ENCODE measurements around the gene CD68. TPM values are rescaled to one million over a fixed set of nuclear protein-coding genes. Genes with fewer than 3 reads are reported as not detected.

CD68 gene
- total RNA-seq, 1 donor from 2014 or later = 1.6 TPM

GRCh38 chr17:7550344-7550743 lies 29.1 kb upstream of the CD68 start:
- Mint-ChIP-seq H3K27ac (ENCODE audit: unreplicated experiment) (no peak overlapping the region), H3K4me3 (ENCODE audit: unreplicated experiment) (no peak overlapping the region), H3K4me1 (ENCODE audit: unreplicated experiment) (peaks cover 21% of the 10 kb centered on the region), H3K9me3 (ENCODE audit: unreplicated experiment) (no peaks in the 10 kb centered on the region), H3K36me3 (ENCODE audit: low read depth, unreplicated experiment) (peaks cover 3% of the 10 kb centered on the region), H3K27me3 (ENCODE audit: unreplicated experiment) (peaks cover 9% of the 10 kb centered on the region)
- no peak for TF ChIP-seq CTCF (IDR thresholded peaks at IDR 0.05; ENCODE audit: unreplicated experiment)
- no peak for DNase-seq (ENCODE audit: low spot score)

- Mint-ChIP-seq H3K27me3 (ENCODE audit: unreplicated experiment) (peaks cover 9% of the 10 kb centered on the region), H3K4me1 (ENCODE audit: unreplicated experiment) (peaks cover 21% of the 10 kb centered on the region), H3K4me3 (ENCODE audit: unreplicated experiment) (no peak overlapping the region), H3K36me3 (ENCODE audit: low read depth, unreplicated experiment) (peaks cover 3% of the 10 kb centered on the region), H3K27ac (ENCODE audit: unreplicated experiment) (peak overlapping the region; percentile 22), H3K9me3 (ENCODE audit: unreplicated experiment) (no peaks in the 10 kb centered on the region)
- no peak for DNase-seq (ENCODE audit: low spot score)
- no peak for TF ChIP-seq CTCF (IDR thresholded peaks at IDR 0.05; ENCODE audit: unreplicated experiment)
Observed at GRCh38 chr17:7551396-7551795, 28.0 kb upstream of the CD68 start.

GRCh38 chr17:7552621-7553051 lies 26.8 kb upstream of the CD68 start:
- Mint-ChIP-seq H3K4me1 (ENCODE audit: unreplicated experiment) (peaks cover 25% of the 10 kb centered on the region), H3K9me3 (ENCODE audit: unreplicated experiment) (no peaks in the 10 kb centered on the region), H3K27me3 (ENCODE audit: unreplicated experiment) (peaks cover 7% of the 10 kb centered on the region), H3K4me3 (ENCODE audit: unreplicated experiment) (no peak overlapping the region), H3K27ac (ENCODE audit: unreplicated experiment) (no peak overlapping the region), H3K36me3 (ENCODE audit: low read depth, unreplicated experiment) (peaks cover 3% of the 10 kb centered on the region)
- TF ChIP-seq CTCF (IDR thresholded peaks at IDR 0.05; ENCODE audit: unreplicated experiment) = no peak
- DNase-seq (ENCODE audit: low spot score) = no peak

GRCh38 chr17:7553356-7553755 lies 26.1 kb upstream of the CD68 start:
- H3K27ac Mint-ChIP-seq (ENCODE audit: unreplicated experiment) = peak overlapping the region; percentile 6
- no peak overlapping the region for H3K4me3 Mint-ChIP-seq (ENCODE audit: unreplicated experiment)
- no peak for DNase-seq (ENCODE audit: low spot score)
- H3K9me3 Mint-ChIP-seq (ENCODE audit: unreplicated experiment) = no peaks in the 10 kb centered on the region
- peaks cover 6% of the 10 kb centered on the region for H3K27me3 Mint-ChIP-seq (ENCODE audit: unreplicated experiment)
- TF ChIP-seq CTCF (IDR thresholded peaks at IDR 0.05; ENCODE audit: unreplicated experiment) = no peak
- peaks cover 30% of the 10 kb centered on the region for H3K4me1 Mint-ChIP-seq (ENCODE audit: unreplicated experiment)
- H3K36me3 Mint-ChIP-seq (ENCODE audit: low read depth, unreplicated experiment) = peaks cover 3% of the 10 kb centered on the region

GRCh38 chr17:7555320-7555948 lies 24.0 kb upstream of the CD68 start:
- peaks cover 10% of the 10 kb centered on the region for H3K27me3 Mint-ChIP-seq (ENCODE audit: unreplicated experiment)
- H3K27ac Mint-ChIP-seq (ENCODE audit: unreplicated experiment) = peak overlapping the region; percentile 48
- no peaks in the 10 kb centered on the region for H3K9me3 Mint-ChIP-seq (ENCODE audit: unreplicated experiment)
- H3K36me3 Mint-ChIP-seq (ENCODE audit: low read depth, unreplicated experiment) = peaks cover 3% of the 10 kb centered on the region
- peak overlapping the region; percentile 47 for H3K4me3 Mint-ChIP-seq (ENCODE audit: unreplicated experiment)
- H3K4me1 Mint-ChIP-seq (ENCODE audit: unreplicated experiment) = peaks cover 31% of the 10 kb centered on the region
- DNase-seq (ENCODE audit: low spot score) = no peak
- no peak for TF ChIP-seq CTCF (IDR thresholded peaks at IDR 0.05; ENCODE audit: unreplicated experiment)
